IPS-15b (cell line): ENCODE measurements around the gene DNHD1.

Source experiments
- H3K27me3 ChIP-seq: one replicate; pipeline ENCODE4 v1.6.1; 2013; ENCODE audit warnings: low read length; ENCODE audit not compliant: control insufficient read depth, insufficient read depth
- H3K36me3 ChIP-seq: one replicate; pipeline ENCODE4 v1.6.1; 2013; ENCODE audit warnings: low read length; ENCODE audit not compliant: control insufficient read depth, insufficient read depth
- H3K4me1 ChIP-seq: one replicate; pipeline ENCODE4 v1.6.1; 2013; ENCODE audit warnings: mild to moderate bottlenecking, low read length; ENCODE audit not compliant: control insufficient read depth, insufficient read depth
- H3K4me3 ChIP-seq: one replicate; pipeline ENCODE4 v1.5.1; 2013; ENCODE audit warnings: low read depth, low read length
- H3K9ac ChIP-seq: one replicate; pipeline ENCODE4 v1.6.1; 2013; ENCODE audit warnings: low read depth, mild to moderate bottlenecking, low read length
- H3K9me3 ChIP-seq: one replicate; pipeline ENCODE4 v1.6.1; 2013; ENCODE audit warnings: mild to moderate bottlenecking, low read length; ENCODE audit not compliant: control insufficient read depth, insufficient read depth

DNHD1 gene

GRCh38 chr11:6557761-6558674 lies 60.9 kb downstream of the DNHD1 start:
- no peaks in the 10 kb centered on the region for H3K4me1 ChIP-seq
- no peaks in the 10 kb centered on the region for H3K36me3 ChIP-seq
- no peak overlapping the region for H3K9ac ChIP-seq

DNA sequence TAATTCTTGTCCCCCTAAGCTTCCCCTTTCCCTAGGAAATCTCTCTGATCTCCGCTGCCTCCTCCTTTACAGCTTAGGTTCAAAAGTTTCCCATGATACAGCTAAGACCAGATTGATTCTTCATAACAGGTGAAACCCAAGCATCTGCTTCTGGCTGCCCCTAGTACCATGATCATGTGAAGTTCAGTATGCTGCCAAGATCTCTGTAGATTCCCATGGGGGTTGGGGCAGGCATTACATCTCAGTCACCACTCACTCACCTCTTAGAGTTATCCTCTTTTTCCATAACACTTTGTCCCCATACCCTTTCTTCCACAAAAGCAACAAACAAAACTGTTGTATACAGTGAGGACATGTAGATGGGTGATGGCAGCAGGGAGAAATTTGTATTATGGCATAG lies 62.3 kb downstream of the DNHD1 start:
- Histone ChIP-seq H3K36me3 (no peaks in the 10 kb centered on the region), H3K4me3 (no peak overlapping the region), H3K9me3 (no peaks in the 10 kb centered on the region), H3K4me1 (no peaks in the 10 kb centered on the region), H3K9ac (no peak overlapping the region), H3K27me3 (no peaks in the 10 kb centered on the region)

More at GRCh38 chr11:6557761-6558674, 60.9 kb downstream of the DNHD1 start:
- H3K27me3 ChIP-seq, result no peaks in the 10 kb centered on the region
- H3K4me3 ChIP-seq, result no peak overlapping the region
- no peaks in the 10 kb centered on the region for H3K9me3 ChIP-seq

- Histone ChIP-seq H3K9ac (no peak overlapping the region), H3K4me3 (no peak overlapping the region)
Measured at GRCh38 chr11:6561288-6561687, 64.2 kb downstream of the DNHD1 start.

DNA sequence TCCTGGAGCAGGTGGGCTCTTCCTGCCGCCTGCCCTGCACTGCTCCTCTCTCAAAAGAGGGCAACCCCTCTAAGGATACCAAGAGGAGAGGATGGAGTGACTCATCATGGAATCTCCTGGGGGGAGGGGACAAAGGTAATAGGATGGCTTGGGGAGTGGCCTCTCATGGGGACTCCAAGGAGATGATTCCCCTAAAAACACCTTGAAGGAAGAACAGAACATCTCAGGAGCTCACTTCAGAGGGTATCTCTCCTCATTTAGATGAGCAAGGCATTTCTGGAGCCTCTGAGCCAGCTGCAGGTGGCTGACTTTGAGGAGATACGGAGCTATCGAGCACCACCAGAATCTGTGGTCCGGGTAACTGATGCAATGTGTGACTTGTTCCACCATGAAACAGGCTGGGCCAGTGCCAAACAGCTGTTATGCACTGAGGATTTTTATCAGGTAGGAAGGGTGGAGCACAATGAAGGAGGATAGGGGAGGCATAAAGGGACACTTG lies 66.1 kb downstream of the DNHD1 start:
- Histone ChIP-seq H3K27me3 (no peaks in the 10 kb centered on the region), H3K4me3 (no peak overlapping the region), H3K9me3 (no peaks in the 10 kb centered on the region), H3K4me1 (peaks cover 3% of the 10 kb centered on the region), H3K9ac (no peak overlapping the region), H3K36me3 (no peaks in the 10 kb centered on the region)

More at GRCh38 chr11:6561288-6561687, 64.2 kb downstream of the DNHD1 start:
- peaks cover 3% of the 10 kb centered on the region for H3K4me1 ChIP-seq
- no peaks in the 10 kb centered on the region for H3K27me3 ChIP-seq
- no peaks in the 10 kb centered on the region for H3K36me3 ChIP-seq
- H3K9me3 ChIP-seq, result no peaks in the 10 kb centered on the region

DNA sequence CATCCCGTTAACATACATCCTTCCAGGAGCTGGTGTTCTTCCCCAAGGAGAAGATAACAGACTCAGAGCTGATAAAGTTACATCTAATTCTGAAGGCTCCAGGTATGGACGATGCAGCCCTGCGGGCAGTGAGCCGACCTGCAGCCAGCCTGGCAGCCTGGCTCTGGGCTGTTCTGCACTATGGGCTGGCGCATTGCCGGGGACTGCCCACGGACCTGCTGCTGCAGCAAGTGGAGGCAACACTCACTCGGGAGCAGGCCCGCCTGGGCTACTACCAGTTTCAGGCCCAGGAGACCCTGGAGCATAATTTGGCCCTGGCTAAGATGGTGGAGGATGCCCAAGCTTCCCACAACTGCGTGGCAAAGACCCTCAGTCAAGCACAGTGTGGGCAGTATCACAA lies 66.6 kb downstream of the DNHD1 start:
- H3K4me1 ChIP-seq, result peaks cover 7% of the 10 kb centered on the region
- no peaks in the 10 kb centered on the region for H3K27me3 ChIP-seq
- H3K4me3 ChIP-seq, result no peak overlapping the region
- H3K36me3 ChIP-seq, result no peaks in the 10 kb centered on the region
- no peak overlapping the region for H3K9ac ChIP-seq
- no peaks in the 10 kb centered on the region for H3K9me3 ChIP-seq

DNA sequence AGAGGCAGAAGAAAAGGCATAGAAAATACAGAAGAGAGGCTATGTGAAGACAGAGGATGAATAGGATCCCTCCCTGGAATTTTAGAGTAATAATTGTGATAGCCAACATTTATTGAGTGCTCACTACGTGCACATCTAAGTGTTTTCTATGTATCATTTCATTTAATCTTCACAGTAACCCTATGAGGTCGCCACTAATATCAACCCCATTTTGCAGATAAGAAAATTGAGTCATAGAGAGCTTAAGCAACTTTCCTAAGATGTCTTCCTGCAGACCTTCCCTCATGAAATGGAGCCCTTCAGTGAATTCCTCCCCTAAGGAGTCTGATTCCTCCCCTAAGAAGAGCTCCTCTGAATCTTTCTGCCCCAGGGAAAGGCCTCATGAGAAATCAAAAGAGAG lies 68.2 kb downstream of the DNHD1 start:
- H3K27me3 ChIP-seq, result no peaks in the 10 kb centered on the region
- no peak overlapping the region for H3K4me3 ChIP-seq
- H3K36me3 ChIP-seq, result no peaks in the 10 kb centered on the region
- peaks cover 7% of the 10 kb centered on the region for H3K4me1 ChIP-seq
- H3K9me3 ChIP-seq, result no peaks in the 10 kb centered on the region
- no peak overlapping the region for H3K9ac ChIP-seq

DNA sequence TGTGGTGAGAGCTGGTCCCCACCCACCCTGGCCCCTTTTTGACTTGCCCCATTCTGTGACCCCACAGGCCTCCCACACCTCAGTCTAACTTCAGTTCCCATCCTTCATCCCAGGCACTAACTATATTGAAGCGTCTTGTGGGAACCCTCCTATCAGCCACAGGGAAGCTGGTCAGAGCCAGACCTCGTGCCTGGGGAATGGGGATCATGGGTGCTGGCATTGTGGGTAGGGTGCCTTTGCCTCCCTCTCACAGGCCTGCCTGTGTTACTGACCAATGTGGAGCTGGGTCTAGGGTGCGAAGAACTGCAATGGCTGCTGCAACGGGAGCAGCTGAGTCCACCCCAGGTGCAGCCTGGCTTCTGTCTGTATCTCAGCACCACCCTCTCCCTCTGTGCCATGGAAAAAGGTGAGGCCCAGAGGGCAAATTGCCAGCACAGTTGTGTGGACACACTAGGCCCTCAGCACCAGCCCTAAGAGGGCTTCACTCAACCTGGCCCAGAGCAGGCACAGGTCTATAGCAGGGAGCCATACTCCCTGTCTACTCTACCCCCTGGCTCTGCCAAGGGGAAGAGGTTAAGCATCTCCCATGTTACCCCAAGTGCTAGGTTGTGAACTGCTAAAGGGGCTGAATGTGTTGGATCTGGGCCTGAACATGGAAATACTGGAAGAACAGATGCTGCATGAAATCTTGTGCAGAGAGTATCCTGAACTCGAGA lies 69.1 kb downstream of the DNHD1 start:
- no peak overlapping the region for H3K9ac ChIP-seq
- no peak overlapping the region for H3K4me3 ChIP-seq
- H3K9me3 ChIP-seq, result no peaks in the 10 kb centered on the region
- peaks cover 7% of the 10 kb centered on the region for H3K4me1 ChIP-seq
- H3K36me3 ChIP-seq, result no peaks in the 10 kb centered on the region
- H3K27me3 ChIP-seq, result no peaks in the 10 kb centered on the region

DNA sequence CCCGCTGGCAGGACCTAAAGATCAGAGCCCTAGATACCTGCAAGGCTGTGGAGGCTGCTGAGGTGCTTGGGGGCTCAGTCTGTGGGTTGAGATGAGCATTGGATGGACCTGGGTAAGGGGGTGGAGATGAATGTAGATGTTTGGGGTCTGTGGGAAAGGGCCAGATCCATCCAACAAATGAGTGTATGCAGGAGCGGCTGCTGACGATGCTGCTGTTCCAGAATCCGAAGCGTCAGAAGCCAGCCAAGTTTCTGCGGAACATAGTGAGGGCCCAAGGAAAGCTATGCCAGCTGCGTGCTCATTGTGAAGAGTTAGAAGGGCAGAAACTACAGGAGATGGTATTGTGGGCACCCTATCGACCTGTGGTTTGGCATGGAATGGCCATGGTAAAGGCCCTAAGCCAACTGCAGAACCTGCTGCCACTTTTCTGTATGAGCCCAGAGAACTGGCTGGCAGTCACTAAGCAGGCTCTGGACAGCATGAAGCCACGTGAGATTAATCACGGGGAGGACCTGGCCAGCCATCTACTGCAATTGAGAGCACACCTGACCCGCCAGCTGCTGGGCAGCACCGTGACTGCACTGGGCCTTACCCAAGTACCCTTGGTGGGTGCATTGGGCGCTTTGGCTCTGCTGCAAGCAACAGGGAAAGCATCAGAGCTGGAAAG lies 69.8 kb downstream of the DNHD1 start:
- no peak overlapping the region for H3K9ac ChIP-seq
- H3K27me3 ChIP-seq, result no peaks in the 10 kb centered on the region
- no peaks in the 10 kb centered on the region for H3K9me3 ChIP-seq
- no peak overlapping the region for H3K4me3 ChIP-seq
- H3K4me1 ChIP-seq, result peaks cover 7% of the 10 kb centered on the region
- no peaks in the 10 kb centered on the region for H3K36me3 ChIP-seq

DNA sequence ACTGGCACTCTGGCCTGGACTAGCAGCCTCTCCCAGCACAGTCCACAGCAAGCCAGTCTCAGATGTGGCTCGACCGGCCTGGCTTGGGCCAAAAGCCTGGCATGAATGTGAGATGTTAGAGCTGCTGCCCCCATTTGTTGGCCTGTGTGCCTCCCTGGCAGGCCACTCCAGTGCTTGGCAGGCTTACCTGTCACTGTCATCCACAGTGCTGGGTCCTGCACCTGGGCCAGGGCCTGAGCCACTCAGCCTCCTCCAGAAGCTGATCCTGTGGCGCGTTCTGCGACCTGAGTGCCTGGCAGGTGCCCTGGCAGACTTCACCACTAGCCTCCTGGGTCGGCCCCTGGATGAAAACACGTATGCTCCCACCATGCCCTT lies 70.3 kb downstream of the DNHD1 start:
- Histone ChIP-seq H3K9me3 (no peaks in the 10 kb centered on the region), H3K4me3 (no peak overlapping the region), H3K9ac (no peak overlapping the region), H3K4me1 (peaks cover 7% of the 10 kb centered on the region), H3K27me3 (no peaks in the 10 kb centered on the region), H3K36me3 (no peaks in the 10 kb centered on the region)

DNA sequence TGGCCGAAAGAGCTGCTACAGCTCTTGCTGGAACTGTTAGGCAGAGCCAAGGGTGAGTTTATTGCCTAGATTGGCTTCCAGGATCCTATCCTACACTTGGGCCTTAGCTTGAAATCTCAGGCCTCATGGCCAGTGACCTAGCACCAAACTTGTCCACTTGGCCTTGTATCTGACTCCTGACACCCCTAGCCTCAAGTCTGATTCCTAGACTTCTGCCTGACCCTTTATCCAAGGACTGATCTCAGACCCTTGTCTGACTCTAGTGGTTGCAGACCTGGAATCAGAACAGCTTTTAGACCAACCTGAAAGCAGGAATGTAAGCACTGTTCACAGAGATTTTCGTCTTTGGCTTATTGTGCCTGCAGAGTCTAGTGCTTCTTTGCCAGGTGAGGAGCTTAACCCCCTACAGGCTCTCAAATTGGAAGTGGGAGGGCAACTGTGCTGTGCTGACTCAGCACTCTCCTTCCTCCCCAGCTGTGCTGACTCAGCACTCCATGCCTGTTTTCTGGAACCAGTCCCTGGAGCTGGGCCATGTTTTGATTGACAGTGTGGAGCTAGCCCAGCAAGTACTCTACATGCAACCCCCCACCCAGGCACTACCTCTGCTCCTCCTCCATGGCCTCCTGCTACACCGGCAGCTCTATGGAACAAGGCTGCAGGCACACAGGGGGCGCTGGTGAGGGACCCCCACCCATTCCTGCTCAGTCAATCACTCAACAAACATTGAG lies 71.3 kb downstream of the DNHD1 start:
- Histone ChIP-seq H3K4me3 (no peak overlapping the region), H3K4me1 (peaks cover 7% of the 10 kb centered on the region), H3K9ac (no peak overlapping the region)

GRCh38 chr11:6569706-6570105 lies 72.6 kb downstream of the DNHD1 start:
- H3K9ac ChIP-seq, result no peak overlapping the region
- H3K27me3 ChIP-seq, result no peaks in the 10 kb centered on the region
- H3K9me3 ChIP-seq, result no peaks in the 10 kb centered on the region
- no peaks in the 10 kb centered on the region for H3K36me3 ChIP-seq
- H3K4me3 ChIP-seq, result no peak overlapping the region
- peaks cover 7% of the 10 kb centered on the region for H3K4me1 ChIP-seq

More for the DNA sequence above, 71.3 kb downstream of the DNHD1 start:
- Histone ChIP-seq H3K9me3 (no peaks in the 10 kb centered on the region), H3K36me3 (no peaks in the 10 kb centered on the region), H3K27me3 (no peaks in the 10 kb centered on the region)
